Spleen (tissue), 13 donors: Measurements from ENCODE around the gene HIPK3. TPM values are rescaled to one million over a fixed set of nuclear protein-coding genes. Genes with fewer than 3 reads are reported as not detected.
A peak's percentile ranks its signal among the peaks of the same experiment; 100 is the strongest.

Experiments used
- DNase-seq: peaks from one replicate; pipeline ENCODE4 v3.0.0-alpha.2; 2020
- H3K27ac ChIP-seq, 8 donors: fragments of 200-600 bp; sonication (generic) in 7 of 8; 1 replicate in 4 of 8; 2 replicates in 4 of 8; pipeline versions ENCODE4 v1.5.0 to v1.8.0; 2016 to 2021; ENCODE audit warnings: inconsistent platforms in 4 of 8, mild to moderate bottlenecking in 4 of 8, moderate library complexity in 1 of 8
- H3K27me3 ChIP-seq, 7 donors: fragments of 200-600 bp; sonication (generic) in 6 of 7; replicated peaks in 1 of 7; 1 replicate in 4 of 7; 2 replicates in 3 of 7; pipeline versions ENCODE4 v1.5.0 to v1.8.0; 2016 to 2021; ENCODE audit warnings: inconsistent platforms in 3 of 7, mild to moderate bottlenecking in 1 of 7
- H3K36me3 ChIP-seq, 6 donors: fragments of 200-600 bp; sonication (generic) in 5 of 6; 1 replicate in 4 of 6; 2 replicates in 2 of 6; pipeline versions ENCODE4 v1.5.0 to v1.8.0; 2016 to 2021; ENCODE audit warnings: inconsistent platforms in 2 of 6
- H3K4me1 ChIP-seq, 6 donors: fragments of 200-600 bp; sonication (generic) in 5 of 6; 1 replicate in 3 of 6; 2 replicates in 3 of 6; pipeline versions ENCODE4 v1.5.0 to v1.8.0; 2016 to 2021; ENCODE audit warnings: inconsistent platforms in 3 of 6
- H3K4me3 ChIP-seq, 8 donors: fragments of 200-600 bp; sonication (generic) in 7 of 8; 1 replicate in 4 of 8; 2 replicates in 4 of 8; pipeline versions ENCODE4 v1.5.0 to v1.8.0; 2016 to 2021; ENCODE audit warnings: inconsistent platforms in 4 of 8, mild to moderate bottlenecking in 4 of 8, moderate library complexity in 2 of 8
- H3K9me3 ChIP-seq, 8 donors: fragments of 200-600 bp; sonication (generic) in 7 of 8; 1 replicate in 4 of 8; 2 replicates in 4 of 8; pipeline versions ENCODE4 v1.5.0 to v1.8.0; 2016 to 2021; ENCODE audit warnings: inconsistent platforms in 4 of 8
- POLR2A ChIP-seq, 3 donors: fragments of 450-650 bp; IDR thresholded peaks; one replicate each; pipeline ENCODE4 v1.5.1; 2017; ENCODE audit warnings: antibody characterized with exemption in 3 of 3, mild to moderate bottlenecking in 1 of 3
- POLR2AphosphoS5 ChIP-seq, 3 donors: sonication (generic); formaldehyde crosslinking; IDR thresholded peaks; one replicate each; pipeline ENCODE4 v1.5.1; 2017; ENCODE audit warnings: antibody characterized with exemption in 3 of 3
- WGBS, 5 donors: extraction: QIAGEN DNeasy Blood & Tissue Kit in 3 of 5; methylation state at CpG; one replicate each; pipeline versions ENCODE4 v1.1.5 to v1.1.7; 2013 to 2018; 5-methylcytosine and 5-hydroxymethylcytosine counted together
- intact Hi-C: fragments of 100-400 bp; cut with DNase I; formaldehyde crosslinking; loops from one replicate; pipeline ENCODE4 v1.15.0; 2023; ENCODE audit warnings: low total_unique reads
- long read RNA-seq, 2 donors: transcript quantifications; one replicate each; lab custom pipeline, GENCODE V29; 2026
- polyA plus RNA-seq, 3 donors: library from polyadenylated mRNA; stranded (reverse); fragments of 200-250 nt; gene quantifications; one replicate each; pipeline ENCODE4 v1.2.1, GENCODE V29; 2013
- total RNA-seq, 7 donors: library from RNA; depleted of rRNA in 3 of 7; stranded (reverse); fragments of >200 nt in 3 of 7; fragmentation: NEBNext Ultra II Directional in 4 of 7; extraction: Animal tissue kit (Norgen Biotek cat#: 25700) in 4 of 7; gene quantifications; one replicate each; pipeline versions ENCODE4 v1.1.0 to v1.2.1, GENCODE V29; 2016 to 2021
- TF ChIP-seq, protein P1 (sequence below), 11 experiments: fragments of 200-600 bp in 7 of 11; fragments of 450-650 bp in 4 of 11; sonication (generic) in 4 of 11; IDR thresholded peaks in 8 of 11; conservative IDR thresholded peaks in 3 of 11; 1 replicate in 7 of 11; 2 replicates in 4 of 11; pipeline versions ENCODE4 v1.4.0 to v1.8.0; 2016 to 2021; ENCODE audit warnings: antibody characterized with exemption in 11 of 11, inconsistent platforms in 4 of 11, mild to moderate bottlenecking in 1 of 11
- donor health status: healthy with polysubstance abuse.
- donor health status: DM: no; HTN: no; CAD: no; lungs with moderate emphysema.
- donor health status: DM: no; HTN: no; CAD: no.
- donor health status: Bipolar disorder and iron deficiency.
- donor health status: healthy.
- donor health status: DM: no; HTN: no; CAD: no.
- donor health status: DM: yes; HTN: yes; CAD: no.

Gene HIPK3
- total RNA-seq = 100 to 1,000 TPM; 112 to 192 (median 135) TPM
- polyA plus RNA-seq = 10 to 100 TPM; 11.5 to 17.1 (median 12.8) TPM
- long read RNA-seq, donor 1, full-length matches to known transcripts = 3 of 14 reads
- long read RNA-seq, donor 1, partial matches to known transcripts = 11 of 14 reads
- long read RNA-seq, donor 1, other reads (novel, unspliced or antisense) = 0 of 14 reads
- long read RNA-seq, donor 2, partial matches to known transcripts = 5 of 5 reads
- long read RNA-seq, donor 2, other reads (novel, unspliced or antisense) = 0 of 5 reads

DNA sequence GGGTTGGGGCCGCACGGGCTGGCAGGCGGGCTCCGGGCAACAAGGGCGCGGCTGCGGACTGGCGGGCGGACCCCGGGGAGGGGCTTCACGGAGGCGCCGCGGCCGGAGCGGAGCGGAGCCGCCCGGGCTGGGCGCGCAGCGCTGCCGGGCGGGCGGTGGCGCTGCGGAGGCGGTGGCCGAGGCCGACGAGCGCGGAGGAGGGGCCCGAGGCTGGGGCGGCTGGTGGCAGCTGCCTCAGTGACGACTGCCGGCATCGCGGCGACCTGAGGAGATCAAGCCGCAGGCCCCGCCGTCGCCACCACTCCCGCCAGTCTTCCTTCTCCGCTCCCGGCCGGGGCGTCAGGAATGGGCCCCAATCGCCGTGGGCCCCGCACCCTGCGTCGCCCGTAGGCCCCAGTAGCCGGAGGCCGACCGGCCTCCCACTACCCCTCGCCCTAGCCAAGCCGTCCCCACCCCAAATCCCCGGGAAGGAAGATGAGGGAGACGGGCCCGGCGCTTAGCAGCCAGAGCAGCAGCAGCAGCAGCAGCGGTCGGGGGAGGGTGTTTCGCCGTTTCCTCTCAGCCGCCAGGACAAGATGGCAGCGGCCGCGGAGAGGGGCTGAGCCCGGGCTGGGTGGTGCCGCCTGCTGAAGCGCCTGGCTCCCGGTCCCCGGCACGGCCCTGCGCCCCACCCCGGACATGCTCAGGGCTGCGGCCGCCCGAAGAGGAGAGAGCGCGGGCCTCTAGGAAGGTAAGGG, at the start of gene HIPK3:
Gene HIPK3, plus strand, starts transcription at position 222 of the 737 bp plus-strand sequence.
- Histone ChIP-seq H3K4me3 (peak within 1 kb of the TSS; percentile 64 to 98 (median 75)), H3K4me1 (peaks cover 8 to 53% (median 40%) of the 10 kb centered on the region in 6 donors), H3K27me3 (no peaks in the 10 kb centered on the region), H3K36me3 (no peaks in the 10 kb centered on the region), H3K27ac (peak within 1 kb of the TSS; percentile 99 to 100 (median 100)), H3K9me3 (no peaks in the 10 kb centered on the region)
- DNase-seq = peak; percentile 98
- WGBS, 5 donors = 0 to 1% (median 0%) methylated on average over 41 to 85 of the region's 85 CpGs
- TF ChIP-seq POLR2A (IDR thresholded peaks at IDR 0.05) (peak in 2 of 3 donors; percentile 21 to 83), POLR2AphosphoS5 (IDR thresholded peaks at IDR 0.05) (peak; percentile 82 to 89 (median 84))
- TF ChIP-seq, protein P1, sequence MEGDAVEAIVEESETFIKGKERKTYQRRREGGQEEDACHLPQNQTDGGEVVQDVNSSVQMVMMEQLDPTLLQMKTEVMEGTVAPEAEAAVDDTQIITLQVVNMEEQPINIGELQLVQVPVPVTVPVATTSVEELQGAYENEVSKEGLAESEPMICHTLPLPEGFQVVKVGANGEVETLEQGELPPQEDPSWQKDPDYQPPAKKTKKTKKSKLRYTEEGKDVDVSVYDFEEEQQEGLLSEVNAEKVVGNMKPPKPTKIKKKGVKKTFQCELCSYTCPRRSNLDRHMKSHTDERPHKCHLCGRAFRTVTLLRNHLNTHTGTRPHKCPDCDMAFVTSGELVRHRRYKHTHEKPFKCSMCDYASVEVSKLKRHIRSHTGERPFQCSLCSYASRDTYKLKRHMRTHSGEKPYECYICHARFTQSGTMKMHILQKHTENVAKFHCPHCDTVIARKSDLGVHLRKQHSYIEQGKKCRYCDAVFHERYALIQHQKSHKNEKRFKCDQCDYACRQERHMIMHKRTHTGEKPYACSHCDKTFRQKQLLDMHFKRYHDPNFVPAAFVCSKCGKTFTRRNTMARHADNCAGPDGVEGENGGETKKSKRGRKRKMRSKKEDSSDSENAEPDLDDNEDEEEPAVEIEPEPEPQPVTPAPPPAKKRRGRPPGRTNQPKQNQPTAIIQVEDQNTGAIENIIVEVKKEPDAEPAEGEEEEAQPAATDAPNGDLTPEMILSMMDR (IDR thresholded peaks at IDR 0.05 in 8 of 11, conservative IDR thresholded peaks at IDR 0.05 in 3 of 11) = peak in 5 of 11 experiments; percentile 13 to 50 (median 40)
- intact Hi-C loops = loop anchor here (10.0 kb wide), 1 partner anchor 83 kb away; no protein-coding TSS in a partner anchor

DNA sequence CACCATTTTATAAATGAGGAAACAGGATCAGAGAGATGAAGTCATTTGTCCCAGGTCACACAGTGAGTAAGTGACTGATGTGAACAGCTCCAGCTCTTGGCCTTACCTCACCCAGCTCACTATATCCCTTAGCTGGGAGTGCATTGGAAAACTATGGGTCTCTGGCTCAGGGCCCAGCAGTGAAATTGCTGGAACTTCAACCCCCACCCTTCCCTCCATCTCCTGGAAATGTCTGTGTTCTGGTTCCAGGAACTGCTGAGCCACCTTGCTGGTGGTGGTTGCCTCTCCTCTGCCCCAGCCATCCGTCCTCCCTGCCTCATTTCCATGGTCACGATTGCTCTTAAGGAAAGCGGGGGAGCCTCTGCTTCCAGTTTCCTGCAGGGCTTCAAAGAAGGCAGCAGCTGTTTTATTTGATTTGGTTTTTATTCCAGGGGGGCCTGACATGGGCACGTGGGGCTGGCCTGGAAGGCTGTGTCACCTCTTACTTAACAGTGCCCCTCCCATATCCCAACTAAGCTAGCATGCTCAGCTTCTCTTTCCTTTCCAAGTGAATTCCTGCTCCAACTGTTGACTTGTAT, 49.7 kb upstream of the HIPK3 start:
- 37 to 49% (median 45%) methylated on average over 4 of the region's 4 CpGs for WGBS, 5 donors
- H3K36me3 ChIP-seq = no peaks in the 10 kb centered on the region
- no peaks in the 10 kb centered on the region for H3K27me3 ChIP-seq
- no peak for DNase-seq
- intact Hi-C loops = no loop called here
- no peak overlapping the region for H3K4me3 ChIP-seq
- no peaks in the 10 kb centered on the region for H3K9me3 ChIP-seq
- peaks cover 0 to 30% (median 0%) of the 10 kb centered on the region in 6 donors for H3K4me1 ChIP-seq
- TF ChIP-seq, protein P1 (IDR thresholded peaks at IDR 0.05 in 8 of 11, conservative IDR thresholded peaks at IDR 0.05 in 3 of 11) = no peak
- TF ChIP-seq POLR2AphosphoS5 (IDR thresholded peaks at IDR 0.05) (no peak), POLR2A (IDR thresholded peaks at IDR 0.05) (no peak)
- H3K27ac ChIP-seq = peak overlapping the region in 1 of 8 donors; percentile 10

DNA sequence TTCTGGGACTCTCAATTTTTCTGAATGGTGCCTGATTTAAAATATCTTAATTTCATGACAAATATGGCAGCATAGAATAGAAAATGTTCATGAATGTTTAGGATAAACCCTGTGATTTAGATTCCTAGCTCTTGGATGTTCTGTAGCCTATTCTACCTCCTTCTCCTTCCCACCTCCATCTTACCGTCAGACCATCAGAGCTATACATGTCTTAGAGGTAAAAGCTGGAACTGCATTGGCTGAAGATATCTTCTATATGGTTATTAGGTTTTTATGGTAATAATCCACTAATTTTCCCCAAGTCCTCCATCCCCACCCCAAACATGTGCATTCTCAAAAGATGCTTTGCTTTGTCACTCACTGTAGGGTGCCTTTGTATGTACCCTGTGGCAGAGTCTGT, 49.0 kb upstream of the HIPK3 start:
- TF ChIP-seq POLR2A (IDR thresholded peaks at IDR 0.05) (no peak), POLR2AphosphoS5 (IDR thresholded peaks at IDR 0.05) (no peak)
- TF ChIP-seq, protein P1 (IDR thresholded peaks at IDR 0.05 in 8 of 11, conservative IDR thresholded peaks at IDR 0.05 in 3 of 11) = no peak
- Histone ChIP-seq H3K9me3 (no peaks in the 10 kb centered on the region), H3K27ac (peak overlapping the region in 1 of 8 donors; percentile 10), H3K4me3 (no peak overlapping the region), H3K36me3 (no peaks in the 10 kb centered on the region), H3K27me3 (no peaks in the 10 kb centered on the region), H3K4me1 (peaks cover 0 to 30% (median 0%) of the 10 kb centered on the region in 6 donors)
- WGBS, 5 donors = 83 to 97% (median 93%) methylated on average over 1 of the region's 1 CpG
- DNase-seq = no peak
- intact Hi-C loops = no loop called here
